Lower leg skin (tissue), 3 donors: ENCODE measurements around the gene CBX2.

Experiments used
- POLR2A ChIP-seq, 2 donors: fragments of 450-650 bp; IDR thresholded peaks; one replicate each; pipeline ENCODE4 v1.6.1; 2016 to 2017; ENCODE audit warnings: antibody characterized with exemption in 2 of 2, mild to moderate bottlenecking in 1 of 2, moderate library complexity in 1 of 2
- TF ChIP-seq, protein P1 (sequence below), 3 donors: fragments of 450-650 bp; IDR thresholded peaks; one replicate each; pipeline ENCODE4 v1.5.1; 2016; ENCODE audit warnings: antibody characterized with exemption in 3 of 3, mild to moderate bottlenecking in 3 of 3, moderate library complexity in 2 of 3

DNA sequence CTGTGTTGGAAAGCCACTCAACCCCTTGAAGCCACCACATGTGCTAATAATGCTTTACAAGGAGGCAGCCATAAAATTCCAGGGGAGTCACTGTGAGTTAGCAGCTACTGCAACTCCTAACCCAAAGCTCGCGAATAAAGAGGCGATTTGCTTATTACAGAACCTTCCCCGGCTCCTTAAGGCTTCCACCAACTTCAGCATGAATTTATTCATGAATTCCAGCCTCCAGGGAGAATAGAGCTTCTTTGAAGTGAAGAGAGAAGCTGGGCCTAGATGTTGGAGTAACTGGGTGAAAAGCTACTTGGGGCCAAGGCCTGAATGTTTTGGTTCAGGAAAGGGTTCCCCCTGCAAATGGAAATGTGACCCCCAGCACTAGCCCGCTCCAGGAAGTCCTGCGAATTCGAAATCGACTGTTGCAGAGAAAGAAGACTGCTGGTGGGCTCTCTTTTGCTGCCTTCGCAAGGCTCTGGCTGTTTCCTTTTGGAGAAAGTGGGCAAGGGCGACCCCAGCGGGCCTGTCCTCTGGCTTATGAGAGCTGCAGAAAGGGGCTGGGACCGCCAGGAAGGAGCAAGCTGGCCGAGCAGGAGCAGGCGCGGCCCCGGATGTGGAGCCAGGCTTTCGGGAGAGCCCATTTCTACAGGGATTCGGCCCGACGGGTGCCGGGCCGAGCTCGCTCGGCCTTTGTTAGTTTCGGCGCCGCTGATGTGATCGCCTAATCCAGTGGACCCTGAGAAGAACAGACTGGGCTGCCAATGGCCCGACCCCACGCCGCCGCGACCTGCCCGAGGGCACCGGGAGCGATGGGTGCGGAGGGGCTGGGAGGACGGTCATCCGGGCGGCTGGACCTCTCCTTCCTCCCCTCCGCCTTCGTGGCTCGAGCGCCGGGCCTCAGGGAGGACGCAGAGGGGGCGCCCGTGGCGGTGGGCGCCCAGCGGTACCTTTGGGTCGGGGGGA is 11.3 kb downstream of the CBX2 start:
- TF ChIP-seq, protein P1, sequence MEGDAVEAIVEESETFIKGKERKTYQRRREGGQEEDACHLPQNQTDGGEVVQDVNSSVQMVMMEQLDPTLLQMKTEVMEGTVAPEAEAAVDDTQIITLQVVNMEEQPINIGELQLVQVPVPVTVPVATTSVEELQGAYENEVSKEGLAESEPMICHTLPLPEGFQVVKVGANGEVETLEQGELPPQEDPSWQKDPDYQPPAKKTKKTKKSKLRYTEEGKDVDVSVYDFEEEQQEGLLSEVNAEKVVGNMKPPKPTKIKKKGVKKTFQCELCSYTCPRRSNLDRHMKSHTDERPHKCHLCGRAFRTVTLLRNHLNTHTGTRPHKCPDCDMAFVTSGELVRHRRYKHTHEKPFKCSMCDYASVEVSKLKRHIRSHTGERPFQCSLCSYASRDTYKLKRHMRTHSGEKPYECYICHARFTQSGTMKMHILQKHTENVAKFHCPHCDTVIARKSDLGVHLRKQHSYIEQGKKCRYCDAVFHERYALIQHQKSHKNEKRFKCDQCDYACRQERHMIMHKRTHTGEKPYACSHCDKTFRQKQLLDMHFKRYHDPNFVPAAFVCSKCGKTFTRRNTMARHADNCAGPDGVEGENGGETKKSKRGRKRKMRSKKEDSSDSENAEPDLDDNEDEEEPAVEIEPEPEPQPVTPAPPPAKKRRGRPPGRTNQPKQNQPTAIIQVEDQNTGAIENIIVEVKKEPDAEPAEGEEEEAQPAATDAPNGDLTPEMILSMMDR (IDR thresholded peaks at IDR 0.05), result no peak
- TF ChIP-seq POLR2A (IDR thresholded peaks at IDR 0.05), result no peak
